Skeletal muscle satellite cell (primary cell): ENCODE measurements around the gene QSOX2.

Experiments
- H3K27me3 ChIP-seq: 2 replicates; pipeline ENCODE4 v1.7.0; 2013; ENCODE audit warnings: low read length; ENCODE audit not compliant: control insufficient read depth, insufficient read depth
- H3K36me3 ChIP-seq: 2 replicates; pipeline ENCODE4 v1.7.0; 2013; ENCODE audit warnings: mild to moderate bottlenecking, control low read depth, low read length; ENCODE audit not compliant: insufficient read depth
- H3K4me1 ChIP-seq: 2 replicates; pipeline ENCODE4 v1.7.0; 2013; ENCODE audit warnings: low read length; ENCODE audit not compliant: control insufficient read depth, insufficient read depth
- H3K4me2 ChIP-seq: 2 replicates; pipeline ENCODE4 v1.7.0; 2013; ENCODE audit warnings: mild to moderate bottlenecking, low read length
- H3K4me3 ChIP-seq: 2 replicates; pipeline ENCODE4 v1.7.0; 2013; ENCODE audit warnings: low read length
- H3K9ac ChIP-seq: 2 replicates; pipeline ENCODE4 v1.7.0; 2013; ENCODE audit warnings: mild to moderate bottlenecking, low read depth, low read length, moderate library complexity
- H3K9me3 ChIP-seq: replicated peaks from 2 replicates; pipeline ENCODE4 v1.7.0; 2013; ENCODE audit warnings: mild to moderate bottlenecking, control low read depth, low read length

Gene QSOX2

GRCh38 chr9:136287960-136288753, 42.5 kb upstream of the QSOX2 start:
- no peak overlapping the region for H3K4me3 ChIP-seq
- H3K9ac ChIP-seq, result no peak overlapping the region

DNA sequence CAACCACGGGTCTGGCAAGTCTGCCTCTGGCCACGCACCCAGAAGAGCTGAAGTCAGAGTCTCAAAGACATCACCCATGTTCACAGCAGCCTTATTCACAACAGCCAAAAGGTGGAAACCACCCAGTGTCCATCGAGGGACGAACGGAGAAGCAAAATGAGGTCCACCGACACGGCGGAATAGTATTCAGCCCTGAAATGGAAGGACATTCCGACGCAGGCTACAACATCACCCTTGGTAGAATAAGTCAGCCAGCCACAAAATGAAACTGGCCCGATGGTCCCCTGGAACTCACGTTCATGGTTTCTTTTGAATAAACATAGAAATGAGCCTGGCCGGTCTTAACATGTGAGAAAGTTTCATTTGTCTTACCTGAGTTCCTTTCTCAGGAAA, 41.4 kb upstream of the QSOX2 start:
- Histone ChIP-seq H3K4me2 (no peak overlapping the region), H3K4me1 (peaks cover 6% of the 10 kb centered on the region), H3K27me3 (peaks cover 30% of the 10 kb centered on the region), H3K36me3 (no peaks in the 10 kb centered on the region), H3K4me3 (no peak overlapping the region), H3K9me3 (no peaks in the 10 kb centered on the region), H3K9ac (no peak overlapping the region)

More at GRCh38 chr9:136287960-136288753, 42.5 kb upstream of the QSOX2 start:
- H3K4me1 ChIP-seq, result peaks cover 5% of the 10 kb centered on the region
- H3K4me2 ChIP-seq, result no peak overlapping the region
- H3K27me3 ChIP-seq, result peaks cover 40% of the 10 kb centered on the region
- no peaks in the 10 kb centered on the region for H3K36me3 ChIP-seq
- no peaks in the 10 kb centered on the region for H3K9me3 ChIP-seq

DNA sequence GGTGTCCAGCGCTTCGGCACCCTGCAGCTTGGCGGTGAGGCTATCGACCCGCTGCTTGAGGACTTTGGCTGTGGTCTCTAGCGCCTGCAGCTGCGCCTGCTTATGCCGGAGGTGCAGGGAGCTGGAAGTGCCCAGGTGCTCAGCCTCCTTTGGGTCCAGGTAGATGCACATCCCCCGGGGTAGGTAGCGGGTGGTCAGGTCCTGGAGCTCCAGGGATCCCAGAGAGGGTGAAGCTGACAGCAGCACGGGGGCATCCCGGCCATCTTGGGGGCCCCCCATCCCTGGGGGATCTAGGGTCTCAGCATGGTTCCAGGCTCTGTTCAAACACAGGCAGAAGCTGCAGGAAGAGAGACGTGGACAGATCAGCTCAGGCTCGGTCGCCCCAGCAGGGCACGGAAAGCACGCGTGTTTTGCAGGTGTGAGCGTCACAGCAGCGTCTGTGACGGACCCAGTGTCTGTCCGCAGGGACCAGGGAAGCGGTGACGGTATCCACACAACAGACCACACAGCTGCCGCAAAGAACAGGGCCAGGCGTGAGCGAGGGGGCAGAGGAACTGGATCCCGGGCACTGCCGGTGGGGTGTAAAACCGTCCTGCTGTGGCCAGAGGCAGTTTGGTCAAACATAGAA, 40.9 kb upstream of the QSOX2 start:
- Histone ChIP-seq H3K4me1 (peaks cover 6% of the 10 kb centered on the region), H3K36me3 (no peaks in the 10 kb centered on the region), H3K4me2 (no peak overlapping the region), H3K9ac (no peak overlapping the region), H3K9me3 (no peaks in the 10 kb centered on the region), H3K27me3 (peaks cover 25% of the 10 kb centered on the region), H3K4me3 (no peak overlapping the region)

DNA sequence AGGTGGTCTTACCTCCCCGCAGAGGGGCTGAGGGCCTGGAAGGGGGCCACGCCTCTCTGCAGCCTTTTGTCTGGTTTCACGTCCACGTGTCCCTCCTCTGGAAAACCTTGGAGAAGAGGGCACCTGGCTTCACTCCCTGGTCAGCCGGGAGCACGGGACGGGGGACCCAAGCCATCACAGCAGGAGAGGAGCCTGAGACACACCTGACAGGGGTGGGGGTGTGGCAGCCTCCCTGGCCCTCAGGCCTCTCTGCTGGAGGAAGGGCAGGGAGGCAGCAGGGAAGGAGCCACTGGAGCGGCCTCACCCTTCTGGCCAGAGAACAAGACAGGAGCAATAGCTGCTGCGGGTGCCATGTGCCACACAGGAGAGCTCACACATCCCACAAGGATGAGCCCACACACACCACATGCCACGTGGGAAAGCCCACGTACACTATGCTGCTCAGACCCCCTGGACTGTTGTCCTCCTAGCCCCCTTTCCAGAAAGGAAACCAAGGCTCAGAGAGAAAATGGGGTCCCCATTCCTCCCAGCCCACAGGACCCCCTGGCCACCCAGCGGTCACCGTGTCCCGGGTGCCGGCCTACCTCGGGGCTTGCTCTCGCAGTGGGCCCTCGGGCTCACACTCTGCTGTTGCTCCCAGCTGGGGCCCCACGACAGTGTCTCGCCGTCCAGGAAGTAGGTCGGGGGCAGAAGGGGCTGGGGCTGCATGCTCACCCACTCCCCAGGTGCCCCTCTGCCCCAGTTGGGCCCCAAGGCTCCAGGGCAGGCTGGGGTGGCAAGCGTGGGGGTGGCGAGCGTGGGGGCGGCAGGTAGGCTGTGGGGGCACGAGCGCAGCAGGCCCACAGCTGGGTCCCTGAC, 40.1 kb upstream of the QSOX2 start:
- H3K36me3 ChIP-seq, result no peaks in the 10 kb centered on the region
- peaks cover 23% of the 10 kb centered on the region for H3K27me3 ChIP-seq
- H3K4me2 ChIP-seq, result no peak overlapping the region
- H3K4me1 ChIP-seq, result peaks cover 6% of the 10 kb centered on the region
- H3K9me3 ChIP-seq, result no peaks in the 10 kb centered on the region
- no peak overlapping the region for H3K9ac ChIP-seq
- no peak overlapping the region for H3K4me3 ChIP-seq

DNA sequence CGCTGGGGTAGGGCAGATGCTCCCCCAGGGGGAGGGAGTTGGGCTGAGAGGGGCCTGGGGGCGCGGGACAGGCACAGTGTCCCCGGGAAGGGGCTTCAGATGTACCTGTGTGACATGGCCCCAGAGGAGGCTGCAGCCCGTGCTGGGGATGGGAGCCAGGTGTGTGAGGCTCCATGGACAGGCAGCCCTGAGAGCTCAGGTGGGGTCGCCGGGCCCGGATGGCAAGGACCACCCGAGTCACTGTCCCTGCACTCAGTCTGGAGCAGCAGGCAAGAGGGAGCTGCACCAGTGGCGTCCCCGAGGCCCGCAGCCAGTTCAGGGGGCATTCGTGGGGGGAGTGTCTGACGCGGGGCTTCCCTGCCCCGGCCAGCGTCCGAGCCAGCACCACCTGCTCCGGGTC, 39.3 kb upstream of the QSOX2 start:
- H3K36me3 ChIP-seq, result no peaks in the 10 kb centered on the region
- no peak overlapping the region for H3K9ac ChIP-seq
- peaks cover 6% of the 10 kb centered on the region for H3K4me1 ChIP-seq
- no peaks in the 10 kb centered on the region for H3K9me3 ChIP-seq
- H3K4me2 ChIP-seq, result no peak overlapping the region
- H3K4me3 ChIP-seq, result no peak overlapping the region
- H3K27me3 ChIP-seq, result peaks cover 29% of the 10 kb centered on the region

DNA sequence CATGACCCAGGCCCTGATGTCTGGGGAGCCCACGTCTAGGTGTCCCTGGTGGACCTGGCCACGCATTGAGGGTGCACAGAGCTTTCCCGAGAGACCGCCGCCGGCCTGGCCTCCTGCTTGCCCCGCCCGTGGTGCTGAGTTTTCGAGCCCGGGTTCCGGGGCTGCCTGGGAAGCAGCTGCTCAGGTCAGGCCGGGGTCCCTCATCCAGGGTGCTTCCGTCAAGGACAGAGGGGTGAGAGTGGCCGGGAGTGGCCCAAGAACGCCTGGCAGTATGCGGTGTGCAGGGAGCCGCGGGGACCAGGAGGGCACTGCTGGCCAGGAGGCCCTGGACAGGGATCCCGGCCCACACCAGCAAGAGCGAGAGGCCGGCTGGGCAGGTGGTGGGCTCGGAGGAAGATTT, 38.7 kb upstream of the QSOX2 start:
- no peak overlapping the region for H3K4me2 ChIP-seq
- no peaks in the 10 kb centered on the region for H3K36me3 ChIP-seq
- no peaks in the 10 kb centered on the region for H3K9me3 ChIP-seq
- H3K9ac ChIP-seq, result no peak overlapping the region
- H3K4me1 ChIP-seq, result peaks cover 6% of the 10 kb centered on the region
- H3K27me3 ChIP-seq, result peaks cover 35% of the 10 kb centered on the region
- no peak overlapping the region for H3K4me3 ChIP-seq

GRCh38 chr9:136283291-136284235, 38.0 kb upstream of the QSOX2 start:
- H3K4me3 ChIP-seq, result peak overlapping the region; percentile 63
- H3K9me3 ChIP-seq, result no peaks in the 10 kb centered on the region
- no peaks in the 10 kb centered on the region for H3K36me3 ChIP-seq
- peak overlapping the region; percentile 46 for H3K9ac ChIP-seq
- H3K27me3 ChIP-seq, result peaks cover 38% of the 10 kb centered on the region
- H3K4me1 ChIP-seq, result peaks cover 6% of the 10 kb centered on the region
- peak overlapping the region; percentile 91 for H3K4me2 ChIP-seq

DNA sequence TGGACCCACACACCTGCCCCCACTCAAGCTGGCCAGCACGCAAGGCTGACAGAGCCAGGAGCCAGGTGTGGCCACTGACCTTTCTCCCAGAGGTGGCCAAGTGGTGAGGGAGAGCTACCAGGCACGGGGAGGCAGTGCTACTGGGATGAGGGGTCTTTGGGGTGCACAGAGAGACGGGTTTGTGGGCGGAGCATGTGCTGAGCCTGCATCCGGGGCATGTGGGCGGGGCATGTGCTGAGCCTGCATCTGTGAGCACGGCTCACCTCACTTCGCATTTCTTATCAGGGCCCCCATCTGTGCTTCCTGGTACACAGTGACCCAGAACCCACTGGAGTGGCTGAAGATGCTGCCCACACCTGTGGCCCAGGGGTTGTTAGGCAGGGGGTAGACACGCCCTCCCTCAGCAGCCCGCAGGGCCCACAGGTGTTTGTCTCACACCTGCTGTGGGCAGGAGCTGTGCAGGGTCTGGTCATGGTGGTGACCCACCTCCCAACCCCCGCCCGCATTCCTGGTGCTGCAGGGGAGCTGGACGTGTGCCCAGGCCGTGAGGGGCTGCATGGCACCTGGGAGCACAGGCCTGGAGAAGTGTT, 36.8 kb upstream of the QSOX2 start:
- Histone ChIP-seq H3K9ac (no peak overlapping the region), H3K4me1 (peaks cover 6% of the 10 kb centered on the region)

GRCh38 chr9:136281421-136282271, 36.0 kb upstream of the QSOX2 start:
- peaks cover 6% of the 10 kb centered on the region for H3K4me1 ChIP-seq
- H3K4me2 ChIP-seq, result no peak overlapping the region
- no peak overlapping the region for H3K4me3 ChIP-seq
- H3K9me3 ChIP-seq, result no peaks in the 10 kb centered on the region
- no peak overlapping the region for H3K9ac ChIP-seq
- peaks cover 42% of the 10 kb centered on the region for H3K27me3 ChIP-seq
- H3K36me3 ChIP-seq, result no peaks in the 10 kb centered on the region

More for the DNA sequence above, 36.8 kb upstream of the QSOX2 start:
- Histone ChIP-seq H3K4me2 (no peak overlapping the region), H3K36me3 (no peaks in the 10 kb centered on the region), H3K9me3 (no peaks in the 10 kb centered on the region), H3K27me3 (peaks cover 45% of the 10 kb centered on the region), H3K4me3 (no peak overlapping the region)
